OCI-LY1 (cell line): Measurements from ENCODE around the gene UNC13C.

Source experiments
- H2AFZ ChIP-seq: fragments of 200-600 bp; sonication (generic), shearing (Covaris generic); 2 replicates; pipeline ENCODE4 v1.6.0; 2014; ENCODE audit warnings: antibody characterized with exemption, mild to moderate bottlenecking, low read length
- H3F3A ChIP-seq: fragments of 200-600 bp; sonication (generic), shearing (Covaris generic); 2 replicates; pipeline ENCODE4 v1.6.0; 2014; ENCODE audit warnings: mild to moderate bottlenecking, antibody characterized with exemption, low read length, moderate library complexity; ENCODE audit not compliant: insufficient read depth
- H3K27ac ChIP-seq: fragments of 200-600 bp; sonication (generic); 2 replicates; pipeline ENCODE4 v1.5.1; 2014; ENCODE audit warnings: low read length, mixed run types, mild to moderate bottlenecking, low read depth; ENCODE audit not compliant: poor library complexity, severe bottlenecking
- H3K27me3 ChIP-seq: fragments of 200-600 bp; sonication (generic); 2 replicates; pipeline ENCODE4 v1.6.0; 2014; ENCODE audit warnings: antibody characterized with exemption, mild to moderate bottlenecking, low read length, moderate library complexity; ENCODE audit not compliant: insufficient read depth
- H3K36me3 ChIP-seq: fragments of 200-600 bp; sonication (generic); 2 replicates; pipeline ENCODE4 v1.6.1; 2014; ENCODE audit warnings: mild to moderate bottlenecking, antibody characterized with exemption, low read length, moderate library complexity, mixed read lengths; ENCODE audit not compliant: insufficient read depth
- H3K4me1 ChIP-seq: fragments of 200-600 bp; sonication (generic); 2 replicates; pipeline ENCODE4 v1.5.1; 2014; ENCODE audit warnings: mild to moderate bottlenecking, low read length, moderate library complexity; ENCODE audit not compliant: insufficient read depth, severe bottlenecking
- H3K4me2 ChIP-seq: fragments of 200-600 bp; sonication (generic), shearing (Covaris generic); 2 replicates; pipeline ENCODE4 v1.6.1; 2014; ENCODE audit warnings: low read length
- H3K4me3 ChIP-seq: fragments of 200-600 bp; sonication (generic); 2 replicates; pipeline ENCODE4 v1.5.1; 2014; ENCODE audit warnings: low read length, low read depth, mild to moderate bottlenecking, mixed read lengths; ENCODE audit not compliant: poor library complexity, severe bottlenecking
- H3K79me2 ChIP-seq: fragments of 200-600 bp; shearing (Covaris generic); 2 replicates; pipeline ENCODE4 v1.6.1; 2016; ENCODE audit warnings: mixed run types, low read length, mixed read lengths; ENCODE audit not compliant: insufficient read depth
- H3K9ac ChIP-seq: fragments of 200-600 bp; sonication (generic), shearing (Covaris generic); 2 replicates; pipeline ENCODE4 v1.6.1; 2014; ENCODE audit warnings: mild to moderate bottlenecking, low read length, mixed read lengths
- H3K9me2 ChIP-seq: fragments of 200-600 bp; sonication (generic), shearing (Covaris generic); 2 replicates; pipeline ENCODE4 v1.6.1; 2014; ENCODE audit warnings: low read depth, mild to moderate bottlenecking, low read length, mixed read lengths
- H3K9me3 ChIP-seq: fragments of 200-600 bp; shearing (Covaris generic); 2 replicates; pipeline ENCODE4 v1.6.1; 2014; ENCODE audit warnings: low read length, mixed read lengths
- H4K20me1 ChIP-seq: fragments of 200-600 bp; sonication (generic), shearing (Covaris generic); 2 replicates; pipeline ENCODE4 v1.6.0; 2016; ENCODE audit warnings: mild to moderate bottlenecking, low read length; ENCODE audit not compliant: insufficient read depth
- EZH2 ChIP-seq: fragments of 200-600 bp; sonication (generic), shearing (Covaris generic); IDR thresholded peaks from 2 replicates; pipeline ENCODE4 v1.8.0; 2017; ENCODE audit warnings: borderline replicate concordance, mixed run types, mild to moderate bottlenecking, antibody characterized with exemption, low read length, moderate library complexity, mixed read lengths
- TF ChIP-seq, protein P1 (sequence below): fragments of 200-600 bp; sonication (generic), shearing (Covaris generic); IDR thresholded peaks from 2 replicates; pipeline ENCODE4 v1.5.1; 2017; ENCODE audit warnings: mild to moderate bottlenecking, antibody characterized with exemption, low read length, moderate library complexity, mixed read lengths

Gene UNC13C

GRCh38 chr15:54026258-54026657, 48.0 kb downstream of the UNC13C start:
- Histone ChIP-seq H3F3A (no peaks in the 10 kb centered on the region), H3K27ac (no peak overlapping the region), H3K4me3 (no peak overlapping the region), H3K9ac (no peak overlapping the region), H3K9me3 (0 out of 2 replicates have a peak, but pooled peaks cover 4% of the 10 kb centered on the region), H3K36me3 (no peaks in the 10 kb centered on the region), H2AFZ (no peak overlapping the region), H3K4me1 (no peaks in the 10 kb centered on the region), H4K20me1 (no peaks in the 10 kb centered on the region), H3K79me2 (no peaks in the 10 kb centered on the region), H3K4me2 (no peak overlapping the region), H3K27me3 (no peaks in the 10 kb centered on the region), H3K9me2 (no peaks in the 10 kb centered on the region)
- TF ChIP-seq, protein P1, sequence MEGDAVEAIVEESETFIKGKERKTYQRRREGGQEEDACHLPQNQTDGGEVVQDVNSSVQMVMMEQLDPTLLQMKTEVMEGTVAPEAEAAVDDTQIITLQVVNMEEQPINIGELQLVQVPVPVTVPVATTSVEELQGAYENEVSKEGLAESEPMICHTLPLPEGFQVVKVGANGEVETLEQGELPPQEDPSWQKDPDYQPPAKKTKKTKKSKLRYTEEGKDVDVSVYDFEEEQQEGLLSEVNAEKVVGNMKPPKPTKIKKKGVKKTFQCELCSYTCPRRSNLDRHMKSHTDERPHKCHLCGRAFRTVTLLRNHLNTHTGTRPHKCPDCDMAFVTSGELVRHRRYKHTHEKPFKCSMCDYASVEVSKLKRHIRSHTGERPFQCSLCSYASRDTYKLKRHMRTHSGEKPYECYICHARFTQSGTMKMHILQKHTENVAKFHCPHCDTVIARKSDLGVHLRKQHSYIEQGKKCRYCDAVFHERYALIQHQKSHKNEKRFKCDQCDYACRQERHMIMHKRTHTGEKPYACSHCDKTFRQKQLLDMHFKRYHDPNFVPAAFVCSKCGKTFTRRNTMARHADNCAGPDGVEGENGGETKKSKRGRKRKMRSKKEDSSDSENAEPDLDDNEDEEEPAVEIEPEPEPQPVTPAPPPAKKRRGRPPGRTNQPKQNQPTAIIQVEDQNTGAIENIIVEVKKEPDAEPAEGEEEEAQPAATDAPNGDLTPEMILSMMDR, result no peak
- no peak for TF ChIP-seq EZH2

- Histone ChIP-seq H3K27ac (no peak overlapping the region), H3K9me3 (no peaks in the 10 kb centered on the region; the same call in 1 of the 2 replicates), H3K9me2 (no peaks in the 10 kb centered on the region), H3F3A (no peaks in the 10 kb centered on the region), H3K27me3 (no peaks in the 10 kb centered on the region), H4K20me1 (no peaks in the 10 kb centered on the region), H3K9ac (no peak overlapping the region), H3K4me1 (no peaks in the 10 kb centered on the region), H3K4me2 (no peak overlapping the region), H3K36me3 (no peaks in the 10 kb centered on the region), H3K79me2 (no peaks in the 10 kb centered on the region), H2AFZ (no peak overlapping the region), H3K4me3 (no peak overlapping the region)
- TF ChIP-seq EZH2, result no peak
- TF ChIP-seq, protein P1, result no peak
Measured at GRCh38 chr15:54026891-54027290, 48.6 kb downstream of the UNC13C start.

DNA sequence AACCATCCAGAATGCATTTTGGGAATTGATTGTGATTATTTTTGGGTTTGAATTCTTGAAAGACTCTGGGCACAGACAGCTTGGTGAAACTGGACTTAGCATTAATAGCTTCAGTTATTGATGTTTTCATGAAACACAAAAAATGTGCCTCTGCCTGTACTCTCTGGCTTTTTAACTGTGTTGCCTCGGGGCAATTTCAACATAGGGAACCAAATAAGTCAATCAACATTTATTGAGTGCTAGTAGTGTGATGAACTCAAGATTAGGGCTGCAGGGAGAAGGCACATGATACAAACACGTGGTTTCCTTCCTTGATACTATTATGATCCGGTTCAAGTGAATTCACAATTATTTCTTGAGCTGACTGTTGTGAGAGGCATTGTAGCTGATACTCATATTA, 50.8 kb downstream of the UNC13C start:
- Histone ChIP-seq H3K4me1 (no peaks in the 10 kb centered on the region), H4K20me1 (no peaks in the 10 kb centered on the region), H3F3A (no peaks in the 10 kb centered on the region), H3K27ac (no peak overlapping the region), H3K36me3 (no peaks in the 10 kb centered on the region), H3K4me3 (no peak overlapping the region), H3K9me2 (no peaks in the 10 kb centered on the region), H3K9me3 (no peaks in the 10 kb centered on the region; the same call in 1 of the 2 replicates), H2AFZ (no peak overlapping the region), H3K9ac (no peak overlapping the region), H3K79me2 (no peaks in the 10 kb centered on the region), H3K27me3 (no peaks in the 10 kb centered on the region), H3K4me2 (no peak overlapping the region)
- TF ChIP-seq, protein P1, result no peak
- no peak for TF ChIP-seq EZH2
